HG03103 (cell line): ENCODE measurements around the gene KLHL29.
"Not testable (repeated sequence)": the region's sequence is repeated elsewhere in the genome, so short reads cannot be mapped to it uniquely, and the experiment has no call there.

Experiments
- ATAC-seq: cut with Tn5 transposase; IDR thresholded peaks from one replicate; pipeline ENCODE4 v1.9.1; 2021; ENCODE audit warnings: low read depth; ENCODE audit not compliant: unreplicated experiment

Gene KLHL29

GRCh38 chr2:23391237-23391736 lies 6.3 kb downstream of the KLHL29 start:
- ATAC-seq = not testable (repeated sequence)

GRCh38 chr2:23393722-23394121 lies 8.7 kb downstream of the KLHL29 start:
- no peak for ATAC-seq

GRCh38 chr2:23394700-23395099 lies 9.7 kb downstream of the KLHL29 start:
- ATAC-seq = no peak

GRCh38 chr2:23397478-23397877 lies 12.5 kb downstream of the KLHL29 start:
- ATAC-seq = no peak

GRCh38 chr2:23399674-23400261 lies 14.8 kb downstream of the KLHL29 start:
- ATAC-seq = peak; percentile 35

GRCh38 chr2:23400703-23401102 lies 15.7 kb downstream of the KLHL29 start:
- ATAC-seq = no peak

GRCh38 chr2:23401427-23402204 lies 16.6 kb downstream of the KLHL29 start:
- no peak for ATAC-seq

- no peak for ATAC-seq
Observed at GRCh38 chr2:23402205-23402740, 17.3 kb downstream of the KLHL29 start.

- peak; percentile 76 for ATAC-seq
Observed at GRCh38 chr2:23404426-23404825, 19.4 kb downstream of the KLHL29 start.

GRCh38 chr2:23409248-23409647 lies 24.3 kb downstream of the KLHL29 start:
- no peak for ATAC-seq

GRCh38 chr2:23410596-23410995 lies 25.6 kb downstream of the KLHL29 start:
- ATAC-seq = no peak

GRCh38 chr2:23411752-23412431 lies 26.9 kb downstream of the KLHL29 start:
- ATAC-seq = no peak

- ATAC-seq = no peak
Observed at GRCh38 chr2:23412556-23413155, 27.7 kb downstream of the KLHL29 start.

- no peak for ATAC-seq
Observed at GRCh38 chr2:23413641-23414040, 28.7 kb downstream of the KLHL29 start.

- ATAC-seq = no peak
Observed at GRCh38 chr2:23414106-23414505, 29.1 kb downstream of the KLHL29 start.

GRCh38 chr2:23414871-23415270 lies 29.9 kb downstream of the KLHL29 start:
- no peak for ATAC-seq

GRCh38 chr2:23417310-23417709 lies 32.3 kb downstream of the KLHL29 start:
- ATAC-seq = no peak

- ATAC-seq = no peak
Observed at GRCh38 chr2:23418056-23418455, 33.1 kb downstream of the KLHL29 start.

GRCh38 chr2:23418461-23418911 lies 33.5 kb downstream of the KLHL29 start:
- no peak for ATAC-seq

GRCh38 chr2:23419171-23420090 lies 34.5 kb downstream of the KLHL29 start:
- ATAC-seq = no peak
